Ovary (tissue), 9 donors: Measurements from ENCODE around the gene PLXNA2. TPM values are rescaled to one million over a fixed set of nuclear protein-coding genes. Genes with fewer than 3 reads are reported as not detected.

Source experiments
- DNase-seq, 5 donors: peaks; one replicate each; pipeline ENCODE4 v3.0.0-alpha.2; 2019 to 2020
- H3K27ac ChIP-seq, 2 donors: fragments of 200-600 bp; one replicate each; pipeline versions ENCODE4 v1.5.1 to v1.8.0; 2019 to 2022
- H3K27me3 ChIP-seq: fragments of 200-600 bp; one replicate; pipeline ENCODE4 v1.8.0; 2022
- H3K36me3 ChIP-seq: fragments of 200-600 bp; sonication (generic); one replicate; pipeline ENCODE4 v1.5.1; 2019
- H3K4me1 ChIP-seq: one replicate; pipeline ENCODE4 v1.8.1; 2013; ENCODE audit warnings: mild to moderate bottlenecking, moderate library complexity; ENCODE audit not compliant: insufficient read depth
- H3K4me3 ChIP-seq: fragments of 200-600 bp; sonication (generic); one replicate; pipeline ENCODE4 v1.5.1; 2017
- H3K9me3 ChIP-seq, 2 donors: fragments of 200-600 bp in 1 of 2; sonication (generic) in 1 of 2; one replicate each; pipeline versions ENCODE4 v1.5.1 to v1.8.1; 2013 to 2019; ENCODE audit warnings: mild to moderate bottlenecking in 1 of 2, moderate library complexity in 1 of 2
- CTCF ChIP-seq, 3 donors: fragments of 450-650 bp in 2 of 3; fragments of 200-600 bp in 1 of 3; IDR thresholded peaks; one replicate each; pipeline versions ENCODE4 v1.5.1 to v1.8.0; 2016 to 2022; ENCODE audit warnings: antibody characterized with exemption in 3 of 3, mild to moderate bottlenecking in 1 of 3
- EP300 ChIP-seq: sonication (generic); formaldehyde crosslinking; IDR thresholded peaks from one replicate; pipeline ENCODE4 v1.6.1; 2017; ENCODE audit warnings: antibody characterized with exemption
- POLR2A ChIP-seq: fragments of 450-650 bp; IDR thresholded peaks from one replicate; pipeline ENCODE4 v1.6.1; 2017; ENCODE audit warnings: antibody characterized with exemption, mild to moderate bottlenecking, moderate library complexity
- WGBS, 3 donors: extraction: QIAGEN DNeasy Blood & Tissue Kit in 1 of 3; methylation state at CpG; one replicate each; pipeline versions ENCODE4 v1.1.5 to v1.1.7; 2013 to 2017; 5-methylcytosine and 5-hydroxymethylcytosine counted together
- intact Hi-C, 4 donors: fragments of 100-400 bp; cut with DNase I; formaldehyde crosslinking; loops; one replicate each; pipeline versions ENCODE4 v1.11.0 to v1.15.1; 2022 to 2023
- polyA plus RNA-seq, 2 donors: library from polyadenylated mRNA; stranded (reverse); fragments of 200-250 nt in 1 of 2; fragments of 350-450 nt in 1 of 2; fragmentation: Illumina TruSeq in 1 of 2; extraction: RNeasy Lipid Tissue Mini Kit (QIAGEN cat#74804) in 1 of 2; gene quantifications; one replicate each; pipeline ENCODE4 v1.2.3, GENCODE V29; 2013 to 2014
- total RNA-seq, 7 donors: library from RNA; depleted of rRNA in 2 of 7; stranded (reverse); fragments of >200 nt in 2 of 7; fragmentation: NEBNext Ultra II Directional in 3 of 7; extraction: Animal tissue kit (Norgen Biotek cat#: 25700) in 3 of 7; gene quantifications; one replicate each; pipeline versions ENCODE4 v1.1.0 to v1.2.4, GENCODE V29; 2016 to 2023
- donor health status: DM: no; HTN: no; CAD: no; lungs with moderate emphysema.
- donor health status: DM: no; HTN: no; CAD: no.
- donor health status: Bipolar disorder and iron deficiency.
- donor health status: DM: yes; HTN: yes; CAD: no.
- donor health status: DM: no; HTN: no; CAD: no.
- donor health status: DM: yes; HTN: yes; CAD: no.

The PLXNA2 gene
- total and polyA plus RNA-seq, 9 donors, result 10.7 to 71.5 (median 44.0) TPM

GRCh38 chr1:208084764-208085163 is 159.4 kb downstream of the PLXNA2 start:
- intact Hi-C loops, result loop anchor here in 2 of 4 donors (5.0 to 10.0 kb wide), 2 partner anchors 158 to 160 kb away; partner anchors contain the start of gene PLXNA2 (in 2 of the 2)
- WGBS, 3 donors, result 83 to 90% (median 84%) methylated on average over 7 of the region's 7 CpGs
- no peaks in the 10 kb centered on the region for H3K9me3 ChIP-seq

GRCh38 chr1:208084220-208084619 is 160.0 kb downstream of the PLXNA2 start:
- Histone ChIP-seq H3K4me3 (no peak overlapping the region), H3K9me3 (no peaks in the 10 kb centered on the region), H3K27ac (no peak overlapping the region), H3K36me3 (no peaks in the 10 kb centered on the region), H3K4me1 (peaks cover 7% of the 10 kb centered on the region), H3K27me3 (no peaks in the 10 kb centered on the region)
- TF ChIP-seq CTCF (IDR thresholded peaks at IDR 0.05), result no peak
- no peak for TF ChIP-seq POLR2A
- no peak for TF ChIP-seq EP300
- WGBS, 3 donors, result 95 to 96% (median 96%) methylated on average over 16 of the region's 16 CpGs
- intact Hi-C loops, result loop anchor here in 2 of 4 donors (5.0 to 10.0 kb wide), 2 partner anchors 158 to 161 kb away; partner anchors contain the start of gene PLXNA2 (in 2 of the 2)
- no peak for DNase-seq

More at GRCh38 chr1:208084764-208085163, 159.4 kb downstream of the PLXNA2 start:
- Histone ChIP-seq H3K4me3 (no peak overlapping the region), H3K4me1 (peaks cover 8% of the 10 kb centered on the region), H3K36me3 (no peaks in the 10 kb centered on the region), H3K27me3 (no peaks in the 10 kb centered on the region), H3K27ac (no peak overlapping the region)
- no peak for TF ChIP-seq EP300
- TF ChIP-seq POLR2A, result no peak
- no peak for TF ChIP-seq CTCF (IDR thresholded peaks at IDR 0.05)
- DNase-seq, result no peak

GRCh38 chr1:208083715-208084085 is 160.5 kb downstream of the PLXNA2 start:
- Histone ChIP-seq H3K27me3 (no peaks in the 10 kb centered on the region), H3K9me3 (no peaks in the 10 kb centered on the region), H3K4me1 (peaks cover 5% of the 10 kb centered on the region), H3K36me3 (no peaks in the 10 kb centered on the region), H3K4me3 (no peak overlapping the region), H3K27ac (no peak overlapping the region)
- WGBS, 3 donors, result 96 to 100% (median 98%) methylated on average over 2 of the region's 2 CpGs
- no peak for TF ChIP-seq POLR2A
- intact Hi-C loops, result loop anchor here in 2 of 4 donors (5.0 to 10.0 kb wide), 2 partner anchors 159 to 161 kb away; partner anchors contain the start of gene PLXNA2 (in 2 of the 2)
- no peak for DNase-seq

- no peaks in the 10 kb centered on the region for H3K27me3 ChIP-seq
- intact Hi-C loops, result loop anchor here in 2 of 4 donors (5.0 to 10.0 kb wide), 2 partner anchors 159 to 162 kb away; partner anchors contain the start of gene PLXNA2 (in 2 of the 2)
- H3K4me3 ChIP-seq, result no peak overlapping the region
- H3K27ac ChIP-seq, result peak overlapping the region in 1 of 2 donors; percentile 31
- no peak for TF ChIP-seq POLR2A
- no peak for TF ChIP-seq EP300
- TF ChIP-seq CTCF (IDR thresholded peaks at IDR 0.05), result no peak
- H3K9me3 ChIP-seq, result no peaks in the 10 kb centered on the region
- WGBS, 3 donors, result 84 to 88% (median 87%) methylated on average over 16 of the region's 16 CpGs
- H3K36me3 ChIP-seq, result no peaks in the 10 kb centered on the region
- peaks cover 5% of the 10 kb centered on the region for H3K4me1 ChIP-seq
- DNase-seq, result no peak
Observed at GRCh38 chr1:208083016-208083714, 161.0 kb downstream of the PLXNA2 start.

- intact Hi-C loops, result loop anchor here in 2 of 4 donors (5.0 to 10.0 kb wide), 2 partner anchors 160 to 163 kb away; partner anchors contain the start of gene PLXNA2 (in 2 of the 2)
- WGBS, 3 donors, result 14 to 51% (median 17%) methylated on average over 12 of the region's 12 CpGs
- Histone ChIP-seq H3K4me3 (no peak overlapping the region), H3K27ac (peak overlapping the region in 1 of 2 donors; percentile 31), H3K4me1 (peaks cover 5% of the 10 kb centered on the region), H3K27me3 (no peaks in the 10 kb centered on the region), H3K36me3 (no peaks in the 10 kb centered on the region), H3K9me3 (no peaks in the 10 kb centered on the region)
- peak; percentile 53 to 70 (median 66) for DNase-seq
- TF ChIP-seq CTCF (IDR thresholded peaks at IDR 0.05), result peak; percentile 36 to 49 (median 43)
- no peak for TF ChIP-seq POLR2A
Observed at GRCh38 chr1:208081972-208082371, 162.2 kb downstream of the PLXNA2 start.
